A549 (cell line): Measurements from ENCODE around the gene SNX10. TPM values are rescaled to one million over a fixed set of nuclear protein-coding genes. Genes with fewer than 3 reads are reported as not detected.

Experiments
- ATAC-seq, 2 experiments: fragments of 200-7000 bp in 1 of 2; fragments of >200 bp in 1 of 2; cut with Nextera tagmentation in 1 of 2; cut with Tn5 transposase in 1 of 2; 3 replicates each; pipeline versions ENCODE4 v1.8.0 to v1.9.1; 2018 to 2020; ENCODE audit warnings: mild to moderate bottlenecking in 1 of 2, moderate library complexity in 1 of 2
- CTCF ChIA-PET: fragments of 300-600 bp; sonication (Branson Sonifier 250); formaldehyde crosslinking; extraction: SDS; loops from one replicate; lab custom pipeline; 2021; ENCODE audit warnings: antibody characterized with exemption, inconsistent platforms; lab: Yijun Ruan, JAX
- POLR2A ChIA-PET: fragments of 350-600 bp; formaldehyde crosslinking; extraction: SDS; loops from one replicate; lab custom pipeline; 2021; ENCODE audit warnings: antibody characterized with exemption, inconsistent platforms; lab: Yijun Ruan, JAX
- DNase-seq, 2 experiments: peaks; one replicate each; pipeline versions ENCODE4 v3.0.0 to v3.0.0-alpha.2; 2011 to 2016; ENCODE audit warnings: low read depth in 1 of 2, low spot score in 1 of 2
- FAIRE-seq: peaks from 2 replicates; lab custom pipeline; 2011; peaks lifted over from hg19 to GRCh38; lab: Jason Lieb, UNC
- H3K27ac ChIP-seq, 2 experiments: fragments of >200 bp; sonication (Bioruptor Twin); formaldehyde crosslinking; 3 replicates each; pipeline ENCODE4 v1.5.1; 2016 to 2017
- H3K4me1 ChIP-seq: fragments of >200 bp; sonication (Bioruptor Twin); formaldehyde crosslinking; 3 replicates; pipeline ENCODE4 v1.6.1; 2016
- H3K4me2 ChIP-seq: fragments of >200 bp; sonication (Bioruptor Twin); formaldehyde crosslinking; 3 replicates; pipeline ENCODE4 v1.6.1; 2016
- H3K4me3 ChIP-seq: fragments of >200 bp; sonication (Bioruptor Twin); formaldehyde crosslinking; 3 replicates; pipeline ENCODE4 v1.5.1; 2016
- H3K9me3 ChIP-seq: fragments of >200 bp; sonication (Bioruptor Twin); formaldehyde crosslinking; 3 replicates; pipeline ENCODE4 v1.6.1; 2016
- CHD2 ChIP-seq: fragments of 150-350 bp; IDR thresholded peaks from 2 replicates; pipeline ENCODE4 v1.6.1; 2014; ENCODE audit warnings: low read length; ENCODE audit not compliant: partially characterized antibody
- EHF ChIP-seq: fragments of 250-450 bp; sonication (Bioruptor Pico); IDR thresholded peaks from 2 replicates; pipeline ENCODE4 v1.5.0; 2020; ENCODE audit warnings: mild to moderate bottlenecking
- FOSL2 ChIP-seq, 2 experiments: fragments of 450-650 bp in 1 of 2; fragments of >200 bp in 1 of 2; sonication (Bioruptor Twin) in 1 of 2; formaldehyde crosslinking; IDR thresholded peaks; 2 replicates each; pipeline versions ENCODE4 v1.5.0 to v1.6.1; 2016 to 2020; ENCODE audit warnings: mild to moderate bottlenecking in 1 of 2, moderate library complexity in 1 of 2
- FOXS1 ChIP-seq: fragments of 250-450 bp; sonication (Bioruptor Pico); IDR thresholded peaks from 2 replicates; pipeline ENCODE4 v1.5.0; 2020; ENCODE audit warnings: mild to moderate bottlenecking, moderate library complexity
- GATA3 ChIP-seq: IDR thresholded peaks from 2 replicates; pipeline ENCODE4 v1.6.1; 2012; ENCODE audit warnings: borderline replicate concordance
- HOXB5 ChIP-seq: fragments of 250-450 bp; sonication (Bioruptor Pico); IDR thresholded peaks from 2 replicates; pipeline ENCODE4 v1.5.0; 2020; ENCODE audit warnings: mild to moderate bottlenecking, moderate library complexity
- NPAS2 ChIP-seq: fragments of 250-450 bp; sonication (Bioruptor Pico); IDR thresholded peaks from 2 replicates; pipeline ENCODE4 v1.8.0; 2022; ENCODE audit warnings: mild to moderate bottlenecking, moderate library complexity, borderline replicate concordance
- POLR2AphosphoS2 ChIP-seq: conservative IDR thresholded peaks from 2 replicates; pipeline ENCODE4 v1.6.1; 2012; ENCODE audit warnings: low read length, improper control_type of control experiment, inconsistent platforms
- RAD21 ChIP-seq, 2 experiments: fragments of >200 bp in 1 of 2; sonication (Bioruptor Twin) in 1 of 2; formaldehyde crosslinking in 1 of 2; IDR thresholded peaks in 1 of 2; conservative IDR thresholded peaks in 1 of 2; 2 replicates in 1 of 2; 3 replicates in 1 of 2; pipeline ENCODE4 v1.6.1; 2012 to 2018; ENCODE audit warnings: inconsistent platforms in 1 of 2
- REST ChIP-seq: fragments of 200-600 bp; sonication (generic); IDR thresholded peaks from 2 replicates; pipeline ENCODE4 v1.6.1; 2016; ENCODE audit warnings: antibody characterized with exemption, mild to moderate bottlenecking, moderate library complexity
- SREBF2 ChIP-seq: fragments of 450-650 bp; IDR thresholded peaks from 2 replicates; pipeline ENCODE4 v1.6.1; 2014; ENCODE audit warnings: mild to moderate bottlenecking, moderate library complexity
- TP53 ChIP-seq: fragments of 250-450 bp; sonication (Bioruptor Pico); IDR thresholded peaks from 2 replicates; pipeline ENCODE4 v1.5.0; 2021; ENCODE audit warnings: mild to moderate bottlenecking, moderate library complexity
- USF2 ChIP-seq: fragments of 450-650 bp; IDR thresholded peaks from 2 replicates; pipeline ENCODE4 v1.6.1; 2014; ENCODE audit warnings: antibody characterized with exemption
- ZFP36 ChIP-seq: fragments of 450-650 bp; IDR thresholded peaks from 2 replicates; pipeline ENCODE4 v1.6.1; 2014; ENCODE audit warnings: borderline replicate concordance; ENCODE audit not compliant: partially characterized antibody
- ZNF302 ChIP-seq: fragments of 250-450 bp; sonication (Bioruptor Pico); IDR thresholded peaks from 2 replicates; pipeline ENCODE4 v1.9.0; 2021; ENCODE audit warnings: inconsistent platforms, mild to moderate bottlenecking, moderate library complexity
- WGBS: methylation state at CpG from one replicate; pipeline ENCODE4 v1.1.6; 2017; ENCODE audit errors: missing lambda C conversion rate; 5-methylcytosine and 5-hydroxymethylcytosine counted together
- polyA plus RNA-seq, 4 experiments: library from polyadenylated mRNA; depleted of rRNA in 3 of 4; stranded (reverse); fragments of >200 nt; fragmentation: RNase III in 1 of 4; extraction: RNeasy Plus Mini Kit Qiagen cat#74134 plus additional on column Dnase treatment in 1 of 4; gene quantifications; 2 replicates in 3 of 4; 3 replicates in 1 of 4; pipeline ENCODE4 v1.2.3, GENCODE V29; 2011 to 2017
- TF ChIP-seq, protein P1 (sequence below): IDR thresholded peaks from 2 replicates; pipeline ENCODE4 v1.6.1; 2012
- TF ChIP-seq, protein P2 (sequence below): fragments of >200 bp; sonication (Bioruptor Twin); formaldehyde crosslinking; IDR thresholded peaks from 2 replicates; pipeline ENCODE4 v1.6.1; 2016
- TF ChIP-seq, protein P3 (sequence below): fragments of 150-350 bp; IDR thresholded peaks from 2 replicates; pipeline ENCODE4 v1.6.1; 2014; ENCODE audit warnings: low read depth, mild to moderate bottlenecking, low read length

SNX10 gene
- polyA plus RNA-seq, 2 of the 4 experiments (the other 2 are of a cell fraction) = 4.5 to 12.6 TPM

- TF ChIP-seq, protein P1, sequence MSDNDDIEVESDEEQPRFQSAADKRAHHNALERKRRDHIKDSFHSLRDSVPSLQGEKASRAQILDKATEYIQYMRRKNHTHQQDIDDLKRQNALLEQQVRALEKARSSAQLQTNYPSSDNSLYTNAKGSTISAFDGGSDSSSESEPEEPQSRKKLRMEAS = no peak
- TF ChIP-seq USF2 (no peak), EHF (no peak), HOXB5 (CRISPR knock-in tag) (no peak), RAD21 (conservative IDR thresholded peaks at IDR 0.05 in 1 of 2, IDR thresholded peaks at IDR 0.05 in 1 of 2) (no peak), CHD2 (no peak)
- TF ChIP-seq, protein P2, sequence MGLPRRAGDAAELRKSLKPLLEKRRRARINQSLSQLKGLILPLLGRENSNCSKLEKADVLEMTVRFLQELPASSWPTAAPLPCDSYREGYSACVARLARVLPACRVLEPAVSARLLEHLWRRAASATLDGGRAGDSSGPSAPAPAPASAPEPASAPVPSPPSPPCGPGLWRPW = no peak
- TF ChIP-seq, all 56 proteins: peak for 0
Measured at GRCh38 chr7:26343320-26343832, 51.7 kb downstream of the SNX10 start (continued).

GRCh38 chr7:26343837-26344236, 52.2 kb downstream of the SNX10 start:
- no peak for ATAC-seq
- 84% methylated on average over 2 of the region's 2 CpGs for WGBS
- no peak for FAIRE-seq
- POLR2A ChIA-PET = no interaction called here
- H3K27ac ChIP-seq = no peak overlapping the region
- 0 out of 3 replicates have a peak, but pooled peaks cover 5% of the 10 kb centered on the region for H3K4me1 ChIP-seq
- TF ChIP-seq NPAS2 = no peak
- no peak for TF ChIP-seq SREBF2
- no peak for TF ChIP-seq GATA3
- no peak for TF ChIP-seq REST
- TF ChIP-seq TP53 = no peak
- TF ChIP-seq FOSL2 (IDR thresholded peaks at IDR 0.05) = no peak
- no peak for TF ChIP-seq FOSL2 (CRISPR knock-in tag; IDR thresholded peaks at IDR 0.05)
- TF ChIP-seq, protein P3, sequence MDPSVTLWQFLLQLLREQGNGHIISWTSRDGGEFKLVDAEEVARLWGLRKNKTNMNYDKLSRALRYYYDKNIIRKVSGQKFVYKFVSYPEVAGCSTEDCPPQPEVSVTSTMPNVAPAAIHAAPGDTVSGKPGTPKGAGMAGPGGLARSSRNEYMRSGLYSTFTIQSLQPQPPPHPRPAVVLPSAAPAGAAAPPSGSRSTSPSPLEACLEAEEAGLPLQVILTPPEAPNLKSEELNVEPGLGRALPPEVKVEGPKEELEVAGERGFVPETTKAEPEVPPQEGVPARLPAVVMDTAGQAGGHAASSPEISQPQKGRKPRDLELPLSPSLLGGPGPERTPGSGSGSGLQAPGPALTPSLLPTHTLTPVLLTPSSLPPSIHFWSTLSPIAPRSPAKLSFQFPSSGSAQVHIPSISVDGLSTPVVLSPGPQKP = no peak
- no peak for TF ChIP-seq FOXS1 (CRISPR knock-in tag)
- no peak for TF ChIP-seq ZNF302 (CRISPR knock-in tag)
- TF ChIP-seq ZFP36 = no peak
- no peak for TF ChIP-seq POLR2AphosphoS2
- TF ChIP-seq, protein P1 = no peak
- CTCF ChIA-PET = interaction anchor here (0.7 to 2.4 kb wide), 2 partner anchors 26 to 324 kb away, joined by 3 to 8 read pairs; no protein-coding TSS in a partner anchor
- DNase-seq = no peak
- no peak overlapping the region for H3K4me2 ChIP-seq
- H3K9me3 ChIP-seq = no peaks in the 10 kb centered on the region
- no peak overlapping the region for H3K4me3 ChIP-seq
